ENCODE results near the gene MINDY3.

MINDY3 gene

GRCh38 chr10:15815242-15815885 lies 44.9 kb downstream of the MINDY3 start:
- DNase-seq (ENCODE audit: low read depth, low spot score): no peak

GRCh38 chr10:15814565-15814964 lies 45.7 kb downstream of the MINDY3 start:
- no peak overlapping the region for H3K4me3 ChIP-seq (ENCODE audit: low read length)
- no peak for DNase-seq (ENCODE audit: low read depth, low spot score)

More at GRCh38 chr10:15815242-15815885, 44.9 kb downstream of the MINDY3 start:
- no peak overlapping the region for H3K4me3 ChIP-seq (ENCODE audit: low read length)

- no peak overlapping the region for H3K4me3 ChIP-seq (ENCODE audit: low read length)
- no peak for DNase-seq (ENCODE audit: low read depth, low spot score)
These were observed 46.9 kb downstream of the MINDY3 start for GRCh38 chr10:15813415-15813814.

GRCh38 chr10:15809450-15809849 lies 50.9 kb downstream of the MINDY3 start:
- DNase-seq (ENCODE audit: low read depth, low spot score): no peak
- H3K4me3 ChIP-seq (ENCODE audit: low read length): no peak overlapping the region

- no peak for DNase-seq (ENCODE audit: low read depth, low spot score)
- H3K4me3 ChIP-seq (ENCODE audit: low read length): no peak overlapping the region
These were observed 52.0 kb downstream of the MINDY3 start for GRCh38 chr10:15808204-15808797.

GRCh38 chr10:15805395-15806058 lies 54.8 kb downstream of the MINDY3 start:
- H3K4me3 ChIP-seq (ENCODE audit: low read length): no peak overlapping the region
- DNase-seq (ENCODE audit: low read depth, low spot score): no peak

GRCh38 chr10:15804109-15804508 lies 56.2 kb downstream of the MINDY3 start:
- no peak for DNase-seq (ENCODE audit: low read depth, low spot score)
- no peak overlapping the region for H3K4me3 ChIP-seq (ENCODE audit: low read length)

- H3K4me3 ChIP-seq (ENCODE audit: low read length): no peak overlapping the region
- no peak for DNase-seq (ENCODE audit: low read depth, low spot score)
These were observed 57.8 kb downstream of the MINDY3 start for GRCh38 chr10:15802375-15802949.

- H3K4me3 ChIP-seq (ENCODE audit: low read length): no peak overlapping the region
- no peak for DNase-seq (ENCODE audit: low read depth, low spot score)
These were observed 58.7 kb downstream of the MINDY3 start for GRCh38 chr10:15801641-15802040.

GRCh38 chr10:15801147-15801546 lies 59.2 kb downstream of the MINDY3 start:
- no peak overlapping the region for H3K4me3 ChIP-seq (ENCODE audit: low read length)
- DNase-seq (ENCODE audit: low read depth, low spot score): no peak

GRCh38 chr10:15797346-15797745 lies 63.0 kb downstream of the MINDY3 start:
- no peak for DNase-seq (ENCODE audit: low read depth, low spot score)
- no peak overlapping the region for H3K4me3 ChIP-seq (ENCODE audit: low read length)

- no peak overlapping the region for H3K4me3 ChIP-seq (ENCODE audit: low read length)
- DNase-seq (ENCODE audit: low read depth, low spot score): no peak
These were observed 63.5 kb downstream of the MINDY3 start for GRCh38 chr10:15796762-15797161.

GRCh38 chr10:15796098-15796759 lies 64.1 kb downstream of the MINDY3 start:
- no peak for DNase-seq (ENCODE audit: low read depth, low spot score)
- no peak overlapping the region for H3K4me3 ChIP-seq (ENCODE audit: low read length)

GRCh38 chr10:15795036-15795792 lies 65.1 kb downstream of the MINDY3 start:
- no peak overlapping the region for H3K4me3 ChIP-seq (ENCODE audit: low read length)
- DNase-seq (ENCODE audit: low read depth, low spot score): no peak

GRCh38 chr10:15794569-15794968 lies 65.7 kb downstream of the MINDY3 start:
- H3K4me3 ChIP-seq (ENCODE audit: low read length): no peak overlapping the region
- DNase-seq (ENCODE audit: low read depth, low spot score): no peak

GRCh38 chr10:15793664-15794063 lies 66.6 kb downstream of the MINDY3 start:
- DNase-seq (ENCODE audit: low read depth, low spot score): no peak
- H3K4me3 ChIP-seq (ENCODE audit: low read length): no peak overlapping the region

- DNase-seq (ENCODE audit: low read depth, low spot score): no peak
These were observed 67.5 kb downstream of the MINDY3 start for GRCh38 chr10:15792777-15793176.

GRCh38 chr10:15791816-15792524 lies 68.3 kb downstream of the MINDY3 start:
- DNase-seq (ENCODE audit: low read depth, low spot score): no peak
- H3K4me3 ChIP-seq (ENCODE audit: low read length): no peak overlapping the region

More at GRCh38 chr10:15792777-15793176, 67.5 kb downstream of the MINDY3 start:
- H3K4me3 ChIP-seq (ENCODE audit: low read length): no peak overlapping the region
